ENCODE data around the gene DDX27. TPM values are rescaled to one million over a fixed set of nuclear protein-coding genes. Genes with fewer than 3 reads are reported as not detected.

DDX27 gene
- total and polyA plus RNA-seq, 2 of the 8 experiments (the other 6 are each of a cell fraction or from before 2014, with no cell fraction given): 42.7 to 51.0 TPM

- TF ChIP-seq CHD7 (IDR thresholded peaks at IDR 0.05; ENCODE audit: insufficient replicate concordance, low read length): no peak
Observed at GRCh38 chr20:49236301-49236700, 17.1 kb downstream of the DDX27 start (continued).

All from H1 (cell line).